SK-N-SH treated with all-trans-retinoic acid at 6 μM for 48 hours (cell line): Measurements from ENCODE around the gene LRRC74B.

Experiments
- ATAC-seq: fragments of 200-7000 bp; cut with Tn5 transposase; 3 replicates; pipeline ENCODE4 v1.9.1; 2020; ENCODE audit warnings: mild to moderate bottlenecking, moderate library complexity
- ARNTL ChIP-seq: fragments of 450-650 bp; formaldehyde crosslinking; IDR thresholded peaks from 2 replicates; pipeline ENCODE4 v1.5.0; 2020; ENCODE audit warnings: low read depth, mild to moderate bottlenecking, moderate library complexity, borderline replicate concordance
- BACH2 ChIP-seq: fragments of 250-450 bp; sonication (Bioruptor Pico); IDR thresholded peaks from 2 replicates; pipeline ENCODE4 v1.9.0; 2021; ENCODE audit warnings: mild to moderate bottlenecking, borderline replicate concordance
- CSDC2 ChIP-seq: fragments of 250-450 bp; sonication (Bioruptor Pico); IDR thresholded peaks from 2 replicates; pipeline ENCODE4 v1.5.0; 2020; ENCODE audit warnings: mild to moderate bottlenecking, moderate library complexity
- ESRRG ChIP-seq: fragments of 250-450 bp; sonication (Bioruptor Pico); IDR thresholded peaks from 2 replicates; pipeline ENCODE4 v1.6.1; 2021; ENCODE audit warnings: mild to moderate bottlenecking
- GLIS3 ChIP-seq: fragments of 250-450 bp; sonication (Bioruptor Pico); IDR thresholded peaks from 2 replicates; pipeline ENCODE4 v1.5.0; 2020; ENCODE audit warnings: mild to moderate bottlenecking, moderate library complexity
- ISL1 ChIP-seq: fragments of 250-450 bp; sonication (Bioruptor Pico); IDR thresholded peaks from 2 replicates; pipeline ENCODE4 v2.1.2; 2022; ENCODE audit warnings: mild to moderate bottlenecking, moderate library complexity
- OSR1 ChIP-seq: fragments of 250-450 bp; sonication (Bioruptor Pico); IDR thresholded peaks from 2 replicates; pipeline ENCODE4 v1.8.0; 2022; ENCODE audit warnings: moderate library complexity, mild to moderate bottlenecking, inconsistent platforms
- PPARA ChIP-seq: fragments of 250-450 bp; sonication (Bioruptor Pico); IDR thresholded peaks from 2 replicates; pipeline ENCODE4 v1.5.0; 2020; ENCODE audit warnings: mild to moderate bottlenecking, borderline replicate concordance
- RARB ChIP-seq: fragments of 250-450 bp; sonication (Bioruptor Pico); IDR thresholded peaks from 2 replicates; pipeline ENCODE4 v1.8.0; 2021; ENCODE audit warnings: mild to moderate bottlenecking, moderate library complexity
- SNAI2 ChIP-seq: fragments of 250-450 bp; sonication (Bioruptor Pico); IDR thresholded peaks from 2 replicates; pipeline ENCODE4 v1.5.0; 2020; ENCODE audit warnings: mild to moderate bottlenecking, moderate library complexity
- TCF4 ChIP-seq: fragments of 250-450 bp; sonication (Bioruptor Pico); IDR thresholded peaks from 2 replicates; pipeline ENCODE4 v1.8.0; 2021; ENCODE audit warnings: mild to moderate bottlenecking, moderate library complexity, borderline replicate concordance
- TOX ChIP-seq: fragments of 250-450 bp; sonication (Bioruptor Pico); IDR thresholded peaks from 2 replicates; pipeline ENCODE4 v1.8.0; 2021; ENCODE audit warnings: mild to moderate bottlenecking, moderate library complexity, borderline replicate concordance
- ZC3H10 ChIP-seq: fragments of 250-450 bp; sonication (Bioruptor Pico); IDR thresholded peaks from 2 replicates; pipeline ENCODE4 v1.5.1; 2021; ENCODE audit warnings: mild to moderate bottlenecking, moderate library complexity
- ZFP3 ChIP-seq: fragments of 250-450 bp; sonication (Bioruptor Pico); IDR thresholded peaks from 2 replicates; pipeline ENCODE4 v1.5.0; 2020; ENCODE audit warnings: mild to moderate bottlenecking, moderate library complexity
- ZFP30 ChIP-seq: fragments of 450-650 bp; formaldehyde crosslinking; IDR thresholded peaks from 2 replicates; pipeline ENCODE4 v1.5.0; 2022; ENCODE audit warnings: mild to moderate bottlenecking, moderate library complexity
- ZNF565 ChIP-seq: fragments of 450-650 bp; formaldehyde crosslinking; conservative IDR thresholded peaks from 2 replicates; pipeline ENCODE4 v1.5.0; 2020; ENCODE audit warnings: low read depth, mild to moderate bottlenecking, moderate library complexity
- ZNF8 ChIP-seq: fragments of 450-650 bp; formaldehyde crosslinking; IDR thresholded peaks from 2 replicates; pipeline ENCODE4 v1.5.0; 2020; ENCODE audit warnings: mild to moderate bottlenecking, moderate library complexity
- TF ChIP-seq, protein P1 (sequence below): fragments of 250-450 bp; sonication (Bioruptor Pico); IDR thresholded peaks from 2 replicates; pipeline ENCODE4 v1.8.0; 2021; ENCODE audit warnings: low read depth, mild to moderate bottlenecking, moderate library complexity, borderline replicate concordance
- TF ChIP-seq, protein P2 (sequence below): fragments of 250-450 bp; sonication (Bioruptor Pico); IDR thresholded peaks from 2 replicates; pipeline ENCODE4 v1.8.0; 2020; ENCODE audit warnings: mild to moderate bottlenecking, moderate library complexity, borderline replicate concordance
- TF ChIP-seq, protein P3 (sequence below): fragments of 250-450 bp; sonication (Bioruptor Pico); IDR thresholded peaks from 2 replicates; pipeline ENCODE4 v1.5.0; 2020; ENCODE audit warnings: mild to moderate bottlenecking, moderate library complexity
- TF ChIP-seq, protein P4 (sequence below): fragments of 250-450 bp; sonication (Bioruptor Pico); IDR thresholded peaks from 2 replicates; pipeline ENCODE4 v1.5.1; 2020; ENCODE audit warnings: low read depth, mild to moderate bottlenecking, moderate library complexity

LRRC74B gene

DNA sequence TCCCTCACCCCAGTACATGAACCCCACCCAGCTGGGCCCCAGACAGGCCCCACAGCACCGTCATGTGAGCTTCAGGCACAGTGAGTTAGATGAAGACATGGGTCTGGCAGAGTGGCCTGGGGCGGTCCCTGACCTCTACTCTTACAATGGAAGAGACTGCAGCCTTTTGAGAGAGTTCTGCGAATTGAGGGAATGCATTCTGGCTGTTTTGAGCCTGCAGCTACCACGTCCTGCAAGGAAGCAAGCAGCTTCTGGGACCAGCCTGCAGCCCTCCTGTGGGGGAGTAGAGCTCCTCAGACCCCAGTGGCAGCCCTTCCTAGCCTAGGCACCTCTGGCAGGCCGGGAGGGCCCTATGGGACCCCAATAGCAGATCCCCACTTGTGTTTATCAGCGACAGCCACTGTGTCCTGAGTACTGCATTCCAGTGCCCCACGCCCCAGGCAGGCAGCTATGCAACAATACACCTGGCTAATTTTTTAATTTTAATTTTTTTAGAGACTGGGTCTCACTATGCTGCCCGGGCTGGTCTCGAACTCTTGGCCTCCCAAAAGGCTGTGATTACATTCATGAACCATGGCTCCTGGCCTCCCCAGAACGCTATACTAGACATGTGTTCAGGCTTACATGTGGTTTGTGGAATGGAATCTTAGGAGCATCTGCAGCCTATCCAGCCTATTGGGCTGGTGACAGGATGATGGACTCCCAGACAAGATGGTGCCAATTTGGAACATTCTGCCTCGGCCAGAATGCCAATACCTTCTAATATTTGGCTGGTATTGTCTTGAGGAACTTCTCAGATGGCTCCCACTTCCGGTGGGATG is 12.7 kb upstream of the LRRC74B start:
- ATAC-seq, result no peak
- TF ChIP-seq BACH2 (CRISPR knock-in tag), result no peak
- no peak for TF ChIP-seq ZFP30 (CRISPR knock-in tag)
- TF ChIP-seq ZNF8 (CRISPR knock-in tag), result no peak
- no peak for TF ChIP-seq ESRRG (CRISPR knock-in tag)
- TF ChIP-seq ZFP3, result no peak
- no peak for TF ChIP-seq TCF4
- TF ChIP-seq ZNF565 (CRISPR knock-in tag), result no peak
- TF ChIP-seq ZC3H10 (CRISPR knock-in tag), result no peak
- TF ChIP-seq TOX (CRISPR knock-in tag), result no peak
- no peak for TF ChIP-seq GLIS3 (CRISPR knock-in tag)
- no peak for TF ChIP-seq PPARA (CRISPR knock-in tag)
- no peak for TF ChIP-seq RARB (CRISPR knock-in tag)
- TF ChIP-seq, protein P1, sequence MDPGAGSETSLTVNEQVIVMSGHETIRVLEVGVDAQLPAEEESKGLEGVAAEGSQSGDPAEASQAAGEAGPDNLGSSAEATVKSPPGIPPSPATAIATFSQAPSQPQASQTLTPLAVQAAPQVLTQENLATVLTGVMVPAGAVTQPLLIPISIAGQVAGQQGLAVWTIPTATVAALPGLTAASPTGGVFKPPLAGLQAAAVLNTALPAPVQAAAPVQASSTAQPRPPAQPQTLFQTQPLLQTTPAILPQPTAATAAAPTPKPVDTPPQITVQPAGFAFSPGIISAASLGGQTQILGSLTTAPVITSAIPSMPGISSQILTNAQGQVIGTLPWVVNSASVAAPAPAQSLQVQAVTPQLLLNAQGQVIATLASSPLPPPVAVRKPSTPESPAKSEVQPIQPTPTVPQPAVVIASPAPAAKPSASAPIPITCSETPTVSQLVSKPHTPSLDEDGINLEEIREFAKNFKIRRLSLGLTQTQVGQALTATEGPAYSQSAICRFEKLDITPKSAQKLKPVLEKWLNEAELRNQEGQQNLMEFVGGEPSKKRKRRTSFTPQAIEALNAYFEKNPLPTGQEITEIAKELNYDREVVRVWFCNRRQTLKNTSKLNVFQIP (CRISPR knock-in tag), result no peak
- no peak for TF ChIP-seq ARNTL
- TF ChIP-seq CSDC2 (CRISPR knock-in tag), result no peak
- TF ChIP-seq, protein P2, sequence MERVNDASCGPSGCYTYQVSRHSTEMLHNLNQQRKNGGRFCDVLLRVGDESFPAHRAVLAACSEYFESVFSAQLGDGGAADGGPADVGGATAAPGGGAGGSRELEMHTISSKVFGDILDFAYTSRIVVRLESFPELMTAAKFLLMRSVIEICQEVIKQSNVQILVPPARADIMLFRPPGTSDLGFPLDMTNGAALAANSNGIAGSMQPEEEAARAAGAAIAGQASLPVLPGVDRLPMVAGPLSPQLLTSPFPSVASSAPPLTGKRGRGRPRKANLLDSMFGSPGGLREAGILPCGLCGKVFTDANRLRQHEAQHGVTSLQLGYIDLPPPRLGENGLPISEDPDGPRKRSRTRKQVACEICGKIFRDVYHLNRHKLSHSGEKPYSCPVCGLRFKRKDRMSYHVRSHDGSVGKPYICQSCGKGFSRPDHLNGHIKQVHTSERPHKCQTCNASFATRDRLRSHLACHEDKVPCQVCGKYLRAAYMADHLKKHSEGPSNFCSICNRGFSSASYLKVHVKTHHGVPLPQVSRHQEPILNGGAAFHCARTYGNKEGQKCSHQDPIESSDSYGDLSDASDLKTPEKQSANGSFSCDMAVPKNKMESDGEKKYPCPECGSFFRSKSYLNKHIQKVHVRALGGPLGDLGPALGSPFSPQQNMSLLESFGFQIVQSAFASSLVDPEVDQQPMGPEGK (CRISPR knock-in tag), result no peak
- TF ChIP-seq, protein P3, sequence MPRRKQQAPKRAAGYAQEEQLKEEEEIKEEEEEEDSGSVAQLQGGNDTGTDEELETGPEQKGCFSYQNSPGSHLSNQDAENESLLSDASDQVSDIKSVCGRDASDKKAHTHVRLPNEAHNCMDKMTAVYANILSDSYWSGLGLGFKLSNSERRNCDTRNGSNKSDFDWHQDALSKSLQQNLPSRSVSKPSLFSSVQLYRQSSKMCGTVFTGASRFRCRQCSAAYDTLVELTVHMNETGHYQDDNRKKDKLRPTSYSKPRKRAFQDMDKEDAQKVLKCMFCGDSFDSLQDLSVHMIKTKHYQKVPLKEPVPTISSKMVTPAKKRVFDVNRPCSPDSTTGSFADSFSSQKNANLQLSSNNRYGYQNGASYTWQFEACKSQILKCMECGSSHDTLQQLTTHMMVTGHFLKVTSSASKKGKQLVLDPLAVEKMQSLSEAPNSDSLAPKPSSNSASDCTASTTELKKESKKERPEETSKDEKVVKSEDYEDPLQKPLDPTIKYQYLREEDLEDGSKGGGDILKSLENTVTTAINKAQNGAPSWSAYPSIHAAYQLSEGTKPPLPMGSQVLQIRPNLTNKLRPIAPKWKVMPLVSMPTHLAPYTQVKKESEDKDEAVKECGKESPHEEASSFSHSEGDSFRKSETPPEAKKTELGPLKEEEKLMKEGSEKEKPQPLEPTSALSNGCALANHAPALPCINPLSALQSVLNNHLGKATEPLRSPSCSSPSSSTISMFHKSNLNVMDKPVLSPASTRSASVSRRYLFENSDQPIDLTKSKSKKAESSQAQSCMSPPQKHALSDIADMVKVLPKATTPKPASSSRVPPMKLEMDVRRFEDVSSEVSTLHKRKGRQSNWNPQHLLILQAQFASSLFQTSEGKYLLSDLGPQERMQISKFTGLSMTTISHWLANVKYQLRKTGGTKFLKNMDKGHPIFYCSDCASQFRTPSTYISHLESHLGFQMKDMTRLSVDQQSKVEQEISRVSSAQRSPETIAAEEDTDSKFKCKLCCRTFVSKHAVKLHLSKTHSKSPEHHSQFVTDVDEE (CRISPR knock-in tag), result no peak
- no peak for TF ChIP-seq ISL1 (CRISPR knock-in tag)

DNA sequence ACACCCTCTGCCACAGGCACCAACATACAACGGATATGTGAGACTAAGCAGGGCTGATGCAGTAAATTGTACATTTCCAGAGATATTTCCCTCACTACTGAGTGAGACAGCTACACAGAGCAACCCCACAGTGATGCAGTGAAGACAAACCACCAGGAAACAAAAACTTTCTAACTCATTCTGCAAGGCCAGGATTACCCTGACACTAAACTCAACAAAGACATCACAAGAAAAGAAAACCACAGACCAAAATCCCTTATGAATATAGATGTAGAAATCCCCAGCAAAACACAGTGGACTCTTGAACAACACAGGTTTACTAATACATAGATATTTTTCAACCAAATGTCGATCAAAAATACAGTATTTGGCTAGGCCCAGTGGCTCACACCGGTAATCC is 11.9 kb upstream of the LRRC74B start:
- ATAC-seq, result no peak
- no peak for TF ChIP-seq ARNTL
- no peak for TF ChIP-seq RARB (CRISPR knock-in tag)
- TF ChIP-seq TCF4, result no peak
- TF ChIP-seq SNAI2 (CRISPR knock-in tag), result no peak
- no peak for TF ChIP-seq BACH2 (CRISPR knock-in tag)
- no peak for TF ChIP-seq OSR1 (CRISPR knock-in tag)

DNA sequence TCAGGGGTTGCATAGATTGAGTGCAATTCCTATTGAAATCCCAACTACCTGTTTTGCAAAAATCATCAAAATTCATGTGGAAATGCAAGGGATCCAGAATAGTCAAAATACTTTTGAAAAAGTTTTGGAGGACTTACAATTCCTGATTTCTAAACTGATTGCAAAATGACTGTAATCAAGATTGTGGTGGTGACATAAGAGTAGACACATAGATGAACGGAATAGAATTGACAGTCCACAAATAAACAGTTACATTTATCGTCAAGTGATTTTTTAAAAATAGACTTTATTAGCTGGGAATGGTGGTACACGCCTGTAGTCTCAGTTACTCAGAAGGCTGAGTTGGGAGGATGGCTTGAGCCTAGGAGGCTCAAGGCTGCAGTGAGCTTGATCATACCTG is 10.8 kb upstream of the LRRC74B start:
- ATAC-seq, result no peak
- TF ChIP-seq, protein P4, sequence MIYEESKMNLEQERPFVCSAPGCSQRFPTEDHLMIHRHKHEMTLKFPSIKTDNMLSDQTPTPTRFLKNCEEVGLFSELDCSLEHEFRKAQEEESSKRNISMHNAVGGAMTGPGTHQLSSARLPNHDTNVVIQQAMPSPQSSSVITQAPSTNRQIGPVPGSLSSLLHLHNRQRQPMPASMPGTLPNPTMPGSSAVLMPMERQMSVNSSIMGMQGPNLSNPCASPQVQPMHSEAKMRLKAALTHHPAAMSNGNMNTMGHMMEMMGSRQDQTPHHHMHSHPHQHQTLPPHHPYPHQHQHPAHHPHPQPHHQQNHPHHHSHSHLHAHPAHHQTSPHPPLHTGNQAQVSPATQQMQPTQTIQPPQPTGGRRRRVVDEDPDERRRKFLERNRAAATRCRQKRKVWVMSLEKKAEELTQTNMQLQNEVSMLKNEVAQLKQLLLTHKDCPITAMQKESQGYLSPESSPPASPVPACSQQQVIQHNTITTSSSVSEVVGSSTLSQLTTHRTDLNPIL (CRISPR knock-in tag), result no peak
- TF ChIP-seq ZNF8 (CRISPR knock-in tag), result no peak
- no peak for TF ChIP-seq SNAI2 (CRISPR knock-in tag)
- TF ChIP-seq, protein P2 (CRISPR knock-in tag), result no peak
